WTC11 (cell line): ENCODE data around the gene C6orf47. TPM values are rescaled to one million over a fixed set of nuclear protein-coding genes. Genes with fewer than 3 reads are reported as not detected.

Experiments
- ATAC-seq: fragments of 200-7000 bp; cut with Tn5 transposase; 2 replicates; pipeline ENCODE4 v1.10.0; 2021; ENCODE audit warnings: mild to moderate bottlenecking, moderate library complexity
- CTCF ChIA-PET: fragments of 300-600 bp; sonication (Branson Sonifier 250); formaldehyde crosslinking; loops from one replicate; lab custom pipeline; 2021; ENCODE audit warnings: antibody characterized with exemption; lab: Charles Lee
- POLR2A ChIA-PET: fragments of 350-600 bp; sonication (Branson Sonifier 250); formaldehyde crosslinking; loops from one replicate; lab custom pipeline; 2021; ENCODE audit warnings: antibody characterized with exemption; lab: Charles Lee
- DNase-seq: peaks from one replicate; pipeline ENCODE4 v3.0.0; 2021; ENCODE audit warnings: low spot score
- H3K27ac Mint-ChIP-seq: 2 replicates; pipeline ENCODE4 v1.8.0; 2021; ENCODE audit warnings: mixed read lengths
- H3K27me3 Mint-ChIP-seq: 2 replicates; pipeline ENCODE4 v1.8.0; 2021; ENCODE audit warnings: low read depth, mild to moderate bottlenecking, moderate library complexity, mixed read lengths
- H3K36me3 Mint-ChIP-seq: 2 replicates; pipeline ENCODE4 v1.8.0; 2021; ENCODE audit warnings: mixed read lengths
- H3K4me1 Mint-ChIP-seq: 2 replicates; pipeline ENCODE4 v1.8.0; 2022; ENCODE audit warnings: mixed read lengths
- H3K4me3 Mint-ChIP-seq: 2 replicates; pipeline ENCODE4 v1.8.0; 2021; ENCODE audit warnings: mild to moderate bottlenecking, moderate library complexity, mixed read lengths
- H3K9me3 Mint-ChIP-seq: 2 replicates; pipeline ENCODE4 v1.8.0; 2021; ENCODE audit warnings: mixed read lengths
- AFF4 ChIP-seq: sonication (generic); formaldehyde crosslinking; IDR thresholded peaks from 2 replicates; pipeline ENCODE4 v1.8.1; 2023; ENCODE audit warnings: mild to moderate bottlenecking, missing genetic modification reagents, borderline replicate concordance
- ARID4B ChIP-seq: sonication (generic); formaldehyde crosslinking; IDR thresholded peaks from 2 replicates; pipeline ENCODE4 v1.8.0; 2023; ENCODE audit warnings: missing genetic modification reagents, mild to moderate bottlenecking, borderline replicate concordance
- ATF1 ChIP-seq: sonication (generic); formaldehyde crosslinking; IDR thresholded peaks from 2 replicates; pipeline ENCODE4 v1.8.1; 2023; ENCODE audit warnings: mild to moderate bottlenecking, moderate library complexity, missing genetic modification reagents
- E2F5 ChIP-seq: sonication (generic); formaldehyde crosslinking; IDR thresholded peaks from 2 replicates; pipeline ENCODE4 v1.8.1; 2022; ENCODE audit warnings: mild to moderate bottlenecking, moderate library complexity, missing genetic modification reagents
- ELF4 ChIP-seq: sonication (generic); formaldehyde crosslinking; IDR thresholded peaks from 2 replicates; pipeline ENCODE4 v1.8.1; 2022; ENCODE audit warnings: low read depth, mild to moderate bottlenecking, moderate library complexity, missing genetic modification reagents
- FOXP1 ChIP-seq: sonication (generic); formaldehyde crosslinking; IDR thresholded peaks from 2 replicates; pipeline ENCODE4 v1.8.0; 2022; ENCODE audit warnings: missing genetic modification reagents, mild to moderate bottlenecking, moderate library complexity, borderline replicate concordance
- HMGA2 ChIP-seq: fragments of 250-450 bp; sonication (Bioruptor Pico); IDR thresholded peaks from 2 replicates; pipeline ENCODE4 v1.4.0; 2021; ENCODE audit warnings: mild to moderate bottlenecking, moderate library complexity
- JAZF1 ChIP-seq: fragments of 250-450 bp; sonication (Bioruptor Pico); IDR thresholded peaks from 2 replicates; pipeline ENCODE4 v1.9.0; 2021; ENCODE audit warnings: moderate library complexity, mild to moderate bottlenecking, inconsistent platforms
- MXD4 ChIP-seq: fragments of 250-450 bp; sonication (Bioruptor Pico); IDR thresholded peaks from 2 replicates; pipeline ENCODE4 v1.8.0; 2021; ENCODE audit warnings: mild to moderate bottlenecking, moderate library complexity, borderline replicate concordance
- NR1H2 ChIP-seq: sonication (generic); formaldehyde crosslinking; IDR thresholded peaks from 2 replicates; pipeline ENCODE4 v1.9.0; 2021; ENCODE audit warnings: mild to moderate bottlenecking, moderate library complexity, missing genetic modification reagents
- RELA ChIP-seq: sonication (generic); formaldehyde crosslinking; IDR thresholded peaks from 2 replicates; pipeline ENCODE4 v1.8.1; 2022; ENCODE audit warnings: missing genetic modification reagents, mild to moderate bottlenecking, borderline replicate concordance
- RORB ChIP-seq: fragments of 250-450 bp; sonication (Bioruptor Pico); IDR thresholded peaks from 2 replicates; pipeline ENCODE4 v1.9.0; 2021; ENCODE audit warnings: mild to moderate bottlenecking
- TCF7 ChIP-seq: sonication (generic); formaldehyde crosslinking; IDR thresholded peaks from 2 replicates; pipeline ENCODE4 v1.8.0; 2022; ENCODE audit warnings: mild to moderate bottlenecking, low read depth, missing genetic modification reagents, moderate library complexity
- TEAD4 ChIP-seq: sonication (generic); formaldehyde crosslinking; IDR thresholded peaks from 2 replicates; pipeline ENCODE4 v1.8.0; 2022; ENCODE audit warnings: mild to moderate bottlenecking, missing genetic modification reagents
- USF1 ChIP-seq: sonication (generic); formaldehyde crosslinking; IDR thresholded peaks from 2 replicates; pipeline ENCODE4 v1.8.0; 2022; ENCODE audit warnings: mild to moderate bottlenecking, missing genetic modification reagents
- ZBTB21 ChIP-seq: sonication (generic); formaldehyde crosslinking; IDR thresholded peaks from 2 replicates; pipeline ENCODE4 v1.8.1; 2023; ENCODE audit warnings: mild to moderate bottlenecking, missing genetic modification reagents, borderline replicate concordance
- ZNF138 ChIP-seq: sonication (generic); formaldehyde crosslinking; conservative IDR thresholded peaks from 2 replicates; pipeline ENCODE4 v1.8.1; 2022; ENCODE audit warnings: mild to moderate bottlenecking, moderate library complexity, missing genetic modification reagents
- ZNF263 ChIP-seq: sonication (generic); formaldehyde crosslinking; IDR thresholded peaks from 2 replicates; pipeline ENCODE4 v1.8.1; 2022; ENCODE audit warnings: low read depth, mild to moderate bottlenecking, moderate library complexity, missing genetic modification reagents
- total RNA-seq: library from RNA; stranded (reverse); gene quantifications from 3 replicates; pipeline ENCODE4 v1.2.3, GENCODE V29; 2021

Gene C6orf47
- total RNA-seq, 1 experiment from 2014 or later: 16.3 TPM

GRCh38 chr6:31659649-31660380, 763 bp downstream of the C6orf47 start:
- CTCF ChIA-PET: interaction anchor here (1.0 to 2.2 kb wide), 12 partner anchors 8 to 293 kb away, joined by 3 to 14 read pairs (median 8); partner anchors contain the start of genes ATP6V1G2, BAG6, CLIC1 and DDAH2
- DNase-seq (no peak), ATAC-seq (no peak; the same call in 1 of the 2 replicates)
- Mint-ChIP-seq H3K27me3 (no peaks in the 10 kb centered on the region), H3K27ac (peak overlapping the region; percentile 83), H3K36me3 (peaks cover 29% of the 10 kb centered on the region)
- TF ChIP-seq NR1H2 (CRISPR knock-in tag) (no peak), AFF4 (no peak), TCF7 (CRISPR knock-in tag) (no peak), ATF1 (no peak)
- TF ChIP-seq, all 79 proteins: peak for 0
- Mint-ChIP-seq H3K9me3 (no peaks in the 10 kb centered on the region), H3K4me1 (peaks cover 37% of the 10 kb centered on the region), H3K4me3 (peak overlapping the region; percentile 89)
- POLR2A ChIA-PET: interaction anchor here (0.9 to 1.4 kb wide), 5 partner anchors 8 to 79 kb away, joined by 3 to 11 read pairs (median 4); partner anchors contain the start of genes ABHD16A, BAG6 and MSH5

- no peaks in the 10 kb centered on the region for H3K9me3 Mint-ChIP-seq
- ATAC-seq (no peak), DNase-seq (no peak)
- peak overlapping the region; percentile 83; the same call in 1 of the 2 replicates for H3K27ac Mint-ChIP-seq
- H3K4me3 Mint-ChIP-seq: peak overlapping the region; percentile 89
- H3K27me3 Mint-ChIP-seq: no peaks in the 10 kb centered on the region
- ChIA-PET CTCF (interaction anchor here (1.0 to 1.1 kb wide), 2 partner anchors 108 to 113 kb away, joined by 3 read pairs; partner anchors contain the start of gene ATP6V1G2), POLR2A (no interaction called here)
- peaks cover 30% of the 10 kb centered on the region for H3K4me1 Mint-ChIP-seq
- H3K36me3 Mint-ChIP-seq: peaks cover 24% of the 10 kb centered on the region
- TF ChIP-seq ZBTB21 (CRISPR knock-in tag) (no peak), USF1 (CRISPR knock-in tag) (no peak), MXD4 (CRISPR knock-in tag) (no peak), ATF1 (no peak), ELF4 (no peak), NR1H2 (CRISPR knock-in tag) (no peak), FOXP1 (CRISPR knock-in tag) (no peak), E2F5 (CRISPR knock-in tag) (no peak), ZNF138 (CRISPR knock-in tag) (no peak), JAZF1 (CRISPR knock-in tag) (no peak), HMGA2 (no peak), RORB (no peak), TEAD4 (CRISPR knock-in tag) (no peak), ZNF263 (CRISPR knock-in tag) (no peak), ARID4B (CRISPR knock-in tag) (no peak), RELA (no peak)
Observed at GRCh38 chr6:31658983-31659648, 1.5 kb downstream of the C6orf47 start.
